K562 (cell line): ENCODE data around the gene NNAT. TPM values are rescaled to one million over a fixed set of nuclear protein-coding genes. Genes with fewer than 3 reads are reported as not detected.

Experiments
- ATAC-seq: fragments of 200-7000 bp; cut with Tn5 transposase; 3 replicates; pipeline ENCODE4 v1.9.1; 2020; ENCODE audit warnings: moderate library complexity
- BruUV-seq: library from RNA; stranded (reverse); fragments of 400-500 nt; replicated peaks from 2 replicates; lab custom pipeline; 2021; lab: Mats Ljungman, UMichigan
- CTCF ChIA-PET: fragments of 300-600 bp; formaldehyde crosslinking; extraction: SDS; loops from one replicate; lab custom pipeline; 2021; ENCODE audit warnings: low intra/inter-chr PET ratio; lab: Yijun Ruan, JAX
- POLR2A ChIA-PET: fragments of 300-600, 350-650 bp; sonication (Branson Sonifier 250); formaldehyde crosslinking; extraction: SDS; loops from one replicate; lab custom pipeline; 2021; ENCODE audit warnings: antibody characterized with exemption, inconsistent platforms; lab: Yijun Ruan, JAX
- DNase-seq, 4 experiments: peaks; one replicate each; pipeline versions ENCODE4 v3.0.0 to v3.0.0-alpha.2; 2011 to 2018; ENCODE audit warnings: low spot score in 3 of 4, mixed read lengths in 3 of 4; ENCODE audit errors: extremely low read depth in 1 of 4
- FAIRE-seq: peaks from 2 replicates; lab custom pipeline; 2011; peaks lifted over from hg19 to GRCh38; lab: Jason Lieb, UNC
- H2AFZ ChIP-seq: 2 replicates; pipeline ENCODE4 v1.6.0; 2011; ENCODE audit warnings: low read depth, low read length, control low read depth, inconsistent platforms
- H3K27ac ChIP-seq: fragments of 200-600 bp; 3 replicates; pipeline ENCODE4 v1.8.0; 2011; ENCODE audit warnings: low read depth, mild to moderate bottlenecking, control low read depth, inconsistent platforms, low read length, moderate library complexity, mixed read lengths; ENCODE audit errors: extremely low read depth
- H3K27me3 ChIP-seq, 2 experiments: fragments of 300-600 bp in 1 of 2; 2 replicates in 1 of 2; 3 replicates in 1 of 2; pipeline versions ENCODE4 v1.6.0 to v1.8.0; 2011; ENCODE audit warnings: inconsistent platforms in 2 of 2, low read length in 2 of 2, mild to moderate bottlenecking in 1 of 2, mixed read lengths in 1 of 2, moderate library complexity in 1 of 2; ENCODE audit not compliant: control insufficient read depth in 2 of 2, insufficient read depth in 2 of 2
- H3K36me3 ChIP-seq: fragments of 300-600 bp; 3 replicates; pipeline ENCODE4 v1.8.0; 2011; ENCODE audit warnings: mild to moderate bottlenecking, low read length, inconsistent platforms; ENCODE audit not compliant: control insufficient read depth, insufficient read depth
- H3K4me1 ChIP-seq, 2 experiments: fragments of 200-600 bp in 1 of 2; replicated peaks in 1 of 2; 2 replicates in 1 of 2; 3 replicates in 1 of 2; pipeline versions ENCODE4 v1.5.1 to v1.8.0; 2011; ENCODE audit warnings: inconsistent platforms in 2 of 2, low read length in 2 of 2, mild to moderate bottlenecking in 1 of 2, mixed read lengths in 1 of 2, moderate library complexity in 1 of 2; ENCODE audit not compliant: control insufficient read depth in 2 of 2, insufficient read depth in 2 of 2
- H3K4me2 ChIP-seq: 2 replicates; pipeline ENCODE4 v1.6.1; 2011; ENCODE audit warnings: low read length, control low read depth, inconsistent platforms, mixed read lengths; ENCODE audit not compliant: insufficient read depth
- H3K4me3 ChIP-seq: fragments of 200-600 bp; sonication (generic), shearing (Covaris generic); 2 replicates; pipeline ENCODE4 v1.5.1; 2016; ENCODE audit warnings: control low read depth, inconsistent platforms
- H3K79me2 ChIP-seq: fragments of 200-600 bp; 3 replicates; pipeline ENCODE4 v1.8.0; 2011; ENCODE audit warnings: low read length, inconsistent platforms; ENCODE audit not compliant: control insufficient read depth, insufficient read depth
- H3K9ac ChIP-seq, 2 experiments: 2 replicates each; pipeline versions ENCODE4 v1.6.0 to v1.6.1; 2011; ENCODE audit warnings: low read depth in 2 of 2, low read length in 2 of 2, control low read depth in 1 of 2, inconsistent platforms in 1 of 2, mild to moderate bottlenecking in 1 of 2, mixed read lengths in 1 of 2; ENCODE audit not compliant: insufficient read depth in 1 of 2
- H3K9me1 ChIP-seq: one replicate; pipeline ENCODE4 v1.6.0; 2011; ENCODE audit warnings: inconsistent platforms, mild to moderate bottlenecking, low read length, moderate library complexity; ENCODE audit not compliant: control insufficient read depth, insufficient read depth
- H3K9me3 ChIP-seq: replicated peaks from 2 replicates; pipeline ENCODE4 v1.5.1; 2011; ENCODE audit warnings: low read depth, low read length, inconsistent platforms; ENCODE audit not compliant: control insufficient read depth, insufficient read depth
- H4K20me1 ChIP-seq: replicated peaks from 2 replicates; pipeline ENCODE4 v1.6.1; 2011; ENCODE audit warnings: low read length, inconsistent platforms, mixed read lengths; ENCODE audit not compliant: control insufficient read depth, insufficient read depth
- BACH1 ChIP-seq: fragments of 200-800 bp; sonication (Bioruptor generic); IDR thresholded peaks from 2 replicates; pipeline ENCODE4 v1.6.1; 2016; ENCODE audit warnings: missing genetic modification characterization, missing compliant biosample characterization
- SAFB ChIP-seq: fragments of 200-400 bp; formaldehyde crosslinking; IDR thresholded peaks from 2 replicates; pipeline ENCODE4 v1.6.1; 2017; ENCODE audit warnings: low read depth, low read length, borderline replicate concordance
- SMAD4 ChIP-seq: fragments of 250-450 bp; sonication (Bioruptor Pico); conservative IDR thresholded peaks from 2 replicates; pipeline ENCODE4 v1.8.0; 2021; ENCODE audit warnings: inconsistent platforms, mild to moderate bottlenecking, moderate library complexity
- SMARCC2 ChIP-seq: fragments of 450-650 bp; IDR thresholded peaks from 2 replicates; pipeline ENCODE4 v1.6.1; 2017; ENCODE audit warnings: antibody characterized with exemption, moderate library complexity, mild to moderate bottlenecking, low read depth
- SMC3 ChIP-seq: conservative IDR thresholded peaks from 2 replicates; pipeline ENCODE4 v1.6.1; 2011; ENCODE audit warnings: low read depth, low read length, improper control_type of control experiment; ENCODE audit not compliant: insufficient read depth
- WGBS: fragments of 100-300 bp; shearing (Covaris generic); methylation state at CpG from one replicate; pipeline ENCODE4 v1.1.6; 2016; ENCODE audit warnings: low coverage, mixed read lengths; ENCODE audit not compliant: insufficient coverage; ENCODE audit errors: missing lambda C conversion rate; 5-methylcytosine and 5-hydroxymethylcytosine counted together
- in situ Hi-C: fragments of 300-500 bp; cut with MboI; formaldehyde crosslinking; loops from 4 replicates; pipeline ENCODE4 v1.15.0; 2018; ENCODE audit warnings: inconsistent platforms, mixed read lengths
- intact Hi-C: fragments of 100-400 bp; cut with micrococcal nuclease; formaldehyde crosslinking; loops from 2 replicates; pipeline ENCODE4 v1.14.2; 2022
- polyA plus RNA-seq, 8 experiments: library from polyadenylated mRNA; depleted of rRNA in 4 of 8; stranded (reverse) in 5 of 8; unstranded in 3 of 8; fragments of >200 nt; fragmentation: Nextera tagmentation in 2 of 8; fragmentation: Illumina TruSeq in 1 of 8; extraction: Ambion mirVana in 2 of 8; extraction: Trizol in 1 of 8; gene quantifications; 2 replicates each; pipeline versions ENCODE4 v1.2.1 to v1.2.3, GENCODE V29; 2011 to 2014; ENCODE audit warnings: inconsistent platforms in 1 of 8, missing spikeins in 1 of 8
- total RNA-seq, 7 experiments: library from RNA; depleted of rRNA in 6 of 7; stranded (reverse); fragments of >200 nt in 6 of 7; fragmentation: Illumina TruSeq in 2 of 7; extraction: Trizol in 2 of 7; gene quantifications; 2 replicates each; pipeline versions ENCODE4 v1.2.1 to v1.2.3, GENCODE V29; 2011 to 2021; ENCODE audit warnings: low replicate concordance in 1 of 7

Gene NNAT
- total and polyA plus RNA-seq, 9 of the 15 experiments (the other 6 are each of a cell fraction or from before 2014, with no cell fraction given): 0.13 TPM; not detected in 8

GRCh38 chr20:37522260-37523011, 1.4 kb downstream of the NNAT start:
- H3K9me1 ChIP-seq: peaks cover 4% of the 10 kb centered on the region
- BruUV-seq: no TSS peak
- no peak overlapping the region for H3K4me2 ChIP-seq
- H3K4me1 ChIP-seq: peaks cover 24 to 26% of the 10 kb centered on the region in 2 experiments
- peaks cover 46% of the 10 kb centered on the region for H3K79me2 ChIP-seq
- CTCF ChIA-PET: no interaction called here
- H3K9ac ChIP-seq: no peak overlapping the region
- TF ChIP-seq SMC3: no peak
- TF ChIP-seq BACH1 (tag): no peak
- no peak for TF ChIP-seq SMAD4 (CRISPR knock-in tag)
- no peak for TF ChIP-seq SMARCC2
- no peak for TF ChIP-seq SAFB
- TF ChIP-seq, all 486 proteins: peak for 0
- no peak for FAIRE-seq
- DNase-seq: no peak
- intact Hi-C loops: no loop called here
- peaks cover 26% of the 10 kb centered on the region; the same call in 1 of the 3 replicates for H3K36me3 ChIP-seq
- H3K27me3 ChIP-seq: no peaks in the 10 kb centered on the region
- POLR2A ChIA-PET: interaction anchor here (0.6 kb wide), 1 partner anchor 670 kb away, joined by 4 read pairs; no protein-coding TSS in a partner anchor
- in situ Hi-C loops: no loop called here
- WGBS: 94% methylated on average over 15 of the region's 36 CpGs
- ATAC-seq: no peak
- no peak overlapping the region for H2AFZ ChIP-seq
- H4K20me1 ChIP-seq: no peaks in the 10 kb centered on the region; the same call in 1 of the 2 replicates
- H3K9me3 ChIP-seq: no peaks in the 10 kb centered on the region; the same call in 1 of the 2 replicates
- H3K27ac ChIP-seq: no peak overlapping the region
- no peak overlapping the region for H3K4me3 ChIP-seq
